Activated CD4-positive, alpha-beta memory T cell treated with anti-CD3 and anti-CD28 coated beads for 36 hours (primary cell): ENCODE results near the gene SLC37A1. TPM values are rescaled to one million over a fixed set of nuclear protein-coding genes. Genes with fewer than 3 reads are reported as not detected.

Experiments
- CTCF ChIA-PET: fragments of 350-600 bp; sonication (Branson Sonifier 250); formaldehyde crosslinking; loops from one replicate; lab custom pipeline; 2021; ENCODE audit warnings: antibody characterized with exemption, inconsistent platforms; lab: Charles Lee
- POLR2A ChIA-PET: fragments of 350-600 bp; sonication (Branson Sonifier 250); formaldehyde crosslinking; loops from one replicate; lab custom pipeline; 2021; ENCODE audit warnings: antibody characterized with exemption; lab: Charles Lee
- DNase-seq: peaks from one replicate; pipeline ENCODE4 v3.0.0-alpha.2; 2020
- H3K27ac Mint-ChIP-seq: one replicate; pipeline ENCODE4 v1.8.0; 2021; ENCODE audit warnings: mixed read lengths
- H3K27me3 Mint-ChIP-seq: one replicate; pipeline ENCODE4 v1.8.0; 2021; ENCODE audit warnings: mixed read lengths
- H3K36me3 Mint-ChIP-seq: one replicate; pipeline ENCODE4 v1.8.0; 2021; ENCODE audit warnings: mixed read lengths
- H3K4me1 Mint-ChIP-seq: one replicate; pipeline ENCODE4 v1.8.0; 2021; ENCODE audit warnings: low read depth, mixed read lengths
- H3K4me3 Mint-ChIP-seq: one replicate; pipeline ENCODE4 v1.8.0; 2021; ENCODE audit warnings: mild to moderate bottlenecking, mixed read lengths
- H3K9me3 Mint-ChIP-seq: one replicate; pipeline ENCODE4 v1.8.0; 2021; ENCODE audit warnings: mixed read lengths
- intact Hi-C: fragments of 100-400 bp; cut with micrococcal nuclease; formaldehyde crosslinking; loops from one replicate; pipeline ENCODE4 v1.15.1; 2023
- total RNA-seq, 2 experiments: library from RNA; stranded (reverse); gene quantifications; one replicate each; pipeline ENCODE4 v1.2.3, GENCODE V29; 2021

The SLC37A1 gene
- total RNA-seq, 2 experiments from 2014 or later: 21.1 to 21.2 TPM

- POLR2A ChIA-PET: no interaction called here
- intact Hi-C loops: no loop called here
- H3K27ac Mint-ChIP-seq: no peak overlapping the region
- peak; percentile 6 for DNase-seq
- H3K27me3 Mint-ChIP-seq: no peaks in the 10 kb centered on the region
- peaks cover 26% of the 10 kb centered on the region for H3K36me3 Mint-ChIP-seq
- no peak overlapping the region for H3K4me3 Mint-ChIP-seq
- H3K9me3 Mint-ChIP-seq: no peaks in the 10 kb centered on the region
- H3K4me1 Mint-ChIP-seq: no peaks in the 10 kb centered on the region
- CTCF ChIA-PET: no interaction called here
Observed at GRCh38 chr21:42568866-42569731, 55.4 kb downstream of the SLC37A1 start.

DNA sequence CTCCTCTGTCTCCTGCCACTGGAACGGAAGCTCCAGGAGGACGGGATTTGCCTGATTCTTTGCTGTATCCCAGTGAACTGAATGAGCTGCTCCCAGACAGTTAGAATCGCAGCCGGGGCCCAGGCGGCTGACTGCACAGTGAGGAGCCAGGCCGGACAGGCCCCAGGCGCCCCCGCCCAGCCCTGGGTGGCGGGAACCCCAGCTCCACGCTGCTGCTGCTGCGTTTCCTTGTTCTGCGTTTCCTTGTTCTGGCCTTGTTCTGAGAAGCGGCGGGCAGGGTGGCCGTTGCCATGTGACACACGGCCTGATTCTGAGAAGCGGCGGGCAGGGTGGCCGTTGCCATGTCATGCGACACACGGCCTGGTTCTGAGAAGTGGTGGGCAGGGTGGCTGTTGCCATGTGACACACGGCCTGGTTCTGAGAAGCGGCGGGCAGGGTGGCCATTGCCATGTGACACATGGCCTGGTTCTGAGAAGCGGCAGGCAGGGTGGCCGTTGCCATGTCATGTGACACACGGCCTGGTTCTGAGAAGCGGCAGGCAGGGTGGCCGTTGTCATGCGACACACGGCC, 56.2 kb downstream of the SLC37A1 start:
- CTCF ChIA-PET: no interaction called here
- no peaks in the 10 kb centered on the region for H3K4me1 Mint-ChIP-seq
- H3K9me3 Mint-ChIP-seq: no peaks in the 10 kb centered on the region
- H3K27ac Mint-ChIP-seq: no peak overlapping the region
- no peaks in the 10 kb centered on the region for H3K27me3 Mint-ChIP-seq
- intact Hi-C loops: no loop called here
- peak; percentile 6 for DNase-seq
- POLR2A ChIA-PET: no interaction called here
- peaks cover 25% of the 10 kb centered on the region for H3K36me3 Mint-ChIP-seq
- no peak overlapping the region for H3K4me3 Mint-ChIP-seq

DNA sequence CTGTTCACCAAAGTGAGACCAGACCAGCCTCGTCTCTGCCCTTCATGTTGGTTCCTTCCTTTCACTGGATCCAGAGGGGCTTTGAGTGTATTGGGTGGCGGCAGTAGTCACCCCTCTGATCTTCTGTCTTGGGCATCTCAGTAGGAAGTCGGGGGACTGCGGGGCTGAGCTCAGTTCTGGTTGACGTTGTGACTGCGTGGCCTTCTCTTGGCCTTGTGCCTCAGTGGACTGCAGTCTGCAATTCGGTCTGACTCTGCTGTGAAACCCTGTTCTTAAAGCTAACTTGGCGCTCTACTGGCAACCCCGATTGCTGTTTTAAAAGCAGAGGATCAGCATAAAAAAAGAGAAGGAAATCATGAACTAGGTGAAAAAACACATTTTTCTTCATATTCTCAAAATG, 56.7 kb downstream of the SLC37A1 start:
- peak; percentile 4 for DNase-seq
- intact Hi-C loops: no loop called here
- POLR2A ChIA-PET: no interaction called here

GRCh38 chr21:42570841-42571387, 57.3 kb downstream of the SLC37A1 start:
- H3K36me3 Mint-ChIP-seq: peaks cover 29% of the 10 kb centered on the region
- H3K4me3 Mint-ChIP-seq: no peak overlapping the region
- CTCF ChIA-PET: no interaction called here
- POLR2A ChIA-PET: interaction anchor here (0.5 kb wide), 1 partner anchor 306 kb away, joined by 3 read pairs; no protein-coding TSS in a partner anchor
- H3K4me1 Mint-ChIP-seq: no peaks in the 10 kb centered on the region
- H3K27me3 Mint-ChIP-seq: no peaks in the 10 kb centered on the region
- H3K27ac Mint-ChIP-seq: no peak overlapping the region
- intact Hi-C loops: no loop called here
- H3K9me3 Mint-ChIP-seq: peaks cover 6% of the 10 kb centered on the region
- DNase-seq: peak; percentile 4

More for the DNA sequence above, 56.7 kb downstream of the SLC37A1 start:
- no peak overlapping the region for H3K27ac Mint-ChIP-seq
- no peaks in the 10 kb centered on the region for H3K27me3 Mint-ChIP-seq
- H3K9me3 Mint-ChIP-seq: peaks cover under 1% of the 10 kb centered on the region
- H3K36me3 Mint-ChIP-seq: peaks cover 26% of the 10 kb centered on the region
- no peak overlapping the region for H3K4me3 Mint-ChIP-seq
- CTCF ChIA-PET: no interaction called here
- H3K4me1 Mint-ChIP-seq: no peaks in the 10 kb centered on the region

DNA sequence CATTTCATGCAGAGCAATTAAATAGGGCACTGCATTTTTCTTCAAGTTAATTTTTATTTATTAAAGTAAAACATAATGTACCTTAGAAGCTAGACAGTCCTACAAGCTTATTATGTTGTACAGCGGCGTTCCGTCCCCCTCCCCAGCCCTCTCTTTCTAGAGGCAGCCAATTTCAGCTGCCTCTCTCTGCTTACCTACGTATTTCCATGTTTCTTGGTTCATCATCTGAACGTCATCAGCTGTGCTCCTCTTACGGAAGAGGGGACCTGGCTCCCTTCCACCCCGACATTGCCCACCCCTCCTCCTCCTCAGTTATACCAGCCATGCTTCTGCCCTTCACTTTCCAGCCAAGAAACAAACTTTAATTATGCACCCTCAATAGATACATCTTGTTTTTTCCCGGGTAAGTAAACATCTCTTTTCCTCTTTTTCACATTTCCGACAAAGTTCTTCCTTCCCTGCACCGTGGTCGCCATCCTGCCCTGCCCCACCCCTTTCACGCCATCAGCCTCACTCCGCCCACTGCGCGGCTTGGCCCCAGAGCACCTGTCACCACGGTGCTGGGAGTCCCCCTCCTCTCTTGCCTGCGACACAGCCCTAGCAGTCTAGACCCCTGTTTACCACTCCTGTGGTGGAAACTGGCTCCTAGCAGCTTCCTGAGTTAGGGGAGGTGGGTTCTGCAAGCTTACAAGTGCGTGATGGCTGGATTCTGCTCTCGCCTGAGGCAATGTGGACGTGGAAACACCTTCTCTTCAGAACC, 57.9 kb downstream of the SLC37A1 start:
- peak; percentile 5 for DNase-seq
- Mint-ChIP-seq H3K27ac (no peak overlapping the region), H3K27me3 (no peaks in the 10 kb centered on the region), H3K9me3 (peaks cover 12% of the 10 kb centered on the region), H3K4me1 (no peaks in the 10 kb centered on the region), H3K4me3 (no peak overlapping the region), H3K36me3 (peaks cover 35% of the 10 kb centered on the region)
- ChIA-PET CTCF (no interaction called here), POLR2A (interaction anchor here (0.5 kb wide), 1 partner anchor 305 kb away, joined by 3 read pairs; no protein-coding TSS in a partner anchor)
- intact Hi-C loops: no loop called here

GRCh38 chr21:42572906-42573495, 59.3 kb downstream of the SLC37A1 start:
- Mint-ChIP-seq H3K36me3 (peaks cover 44% of the 10 kb centered on the region), H3K4me1 (no peaks in the 10 kb centered on the region), H3K9me3 (peaks cover 16% of the 10 kb centered on the region), H3K27me3 (no peaks in the 10 kb centered on the region), H3K4me3 (no peak overlapping the region), H3K27ac (no peak overlapping the region)
- intact Hi-C loops: no loop called here
- peak; percentile 3 for DNase-seq
- ChIA-PET CTCF (no interaction called here), POLR2A (no interaction called here)

GRCh38 chr21:42574234-42575027, 60.8 kb downstream of the SLC37A1 start:
- CTCF ChIA-PET: no interaction called here
- H3K9me3 Mint-ChIP-seq: peaks cover 16% of the 10 kb centered on the region
- intact Hi-C loops: no loop called here
- DNase-seq: peak; percentile 8
- POLR2A ChIA-PET: no interaction called here
- peaks cover 39% of the 10 kb centered on the region for H3K36me3 Mint-ChIP-seq
- H3K27me3 Mint-ChIP-seq: no peaks in the 10 kb centered on the region
- H3K27ac Mint-ChIP-seq: no peak overlapping the region
- H3K4me3 Mint-ChIP-seq: no peak overlapping the region
- H3K4me1 Mint-ChIP-seq: no peaks in the 10 kb centered on the region

- peak; percentile 5 for DNase-seq
- intact Hi-C loops: no loop called here
- ChIA-PET CTCF (no interaction called here), POLR2A (no interaction called here)
- H3K9me3 Mint-ChIP-seq: peaks cover 16% of the 10 kb centered on the region
- H3K4me3 Mint-ChIP-seq: no peak overlapping the region
- no peaks in the 10 kb centered on the region for H3K27me3 Mint-ChIP-seq
- no peaks in the 10 kb centered on the region for H3K4me1 Mint-ChIP-seq
- peaks cover 39% of the 10 kb centered on the region for H3K36me3 Mint-ChIP-seq
- H3K27ac Mint-ChIP-seq: no peak overlapping the region
Observed at GRCh38 chr21:42575111-42575510, 61.5 kb downstream of the SLC37A1 start.

DNA sequence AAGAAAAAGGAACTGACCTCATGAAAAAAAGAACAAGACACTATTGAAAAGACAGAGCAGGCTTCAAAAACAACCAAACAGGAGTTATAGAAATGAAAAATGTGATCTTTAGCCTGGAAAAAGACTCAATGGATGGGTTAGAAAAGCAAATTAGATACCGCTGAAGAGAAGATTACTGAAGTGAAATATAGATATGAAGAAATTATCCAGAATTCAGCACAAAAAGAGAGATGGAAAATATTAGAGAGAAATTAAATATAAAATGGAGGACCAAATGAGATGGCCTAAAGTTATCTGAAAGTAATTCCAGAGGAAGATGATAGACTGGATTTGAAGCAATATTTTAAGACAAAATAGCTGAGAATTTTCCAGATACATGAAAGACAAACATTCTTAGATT, 63.0 kb downstream of the SLC37A1 start:
- H3K27ac Mint-ChIP-seq: no peak overlapping the region
- H3K4me1 Mint-ChIP-seq: no peaks in the 10 kb centered on the region
- intact Hi-C loops: no loop called here
- H3K9me3 Mint-ChIP-seq: peaks cover 16% of the 10 kb centered on the region
- H3K4me3 Mint-ChIP-seq: no peak overlapping the region
- peaks cover 33% of the 10 kb centered on the region for H3K36me3 Mint-ChIP-seq
- ChIA-PET CTCF (no interaction called here), POLR2A (no interaction called here)
- no peaks in the 10 kb centered on the region for H3K27me3 Mint-ChIP-seq
- no peak for DNase-seq

- ChIA-PET CTCF (no interaction called here), POLR2A (no interaction called here)
- peaks cover 16% of the 10 kb centered on the region for H3K9me3 Mint-ChIP-seq
- intact Hi-C loops: no loop called here
- H3K27me3 Mint-ChIP-seq: no peaks in the 10 kb centered on the region
- no peak overlapping the region for H3K4me3 Mint-ChIP-seq
- no peaks in the 10 kb centered on the region for H3K4me1 Mint-ChIP-seq
- H3K27ac Mint-ChIP-seq: no peak overlapping the region
- DNase-seq: no peak
- peaks cover 28% of the 10 kb centered on the region for H3K36me3 Mint-ChIP-seq
Observed at GRCh38 chr21:42578034-42578433, 64.4 kb downstream of the SLC37A1 start.

- no peak for DNase-seq
- CTCF ChIA-PET: no interaction called here
- intact Hi-C loops: no loop called here
- no peak overlapping the region for H3K27ac Mint-ChIP-seq
- peaks cover 16% of the 10 kb centered on the region for H3K9me3 Mint-ChIP-seq
- no peaks in the 10 kb centered on the region for H3K27me3 Mint-ChIP-seq
- H3K36me3 Mint-ChIP-seq: peaks cover 26% of the 10 kb centered on the region
- no peak overlapping the region for H3K4me3 Mint-ChIP-seq
- no peaks in the 10 kb centered on the region for H3K4me1 Mint-ChIP-seq
- POLR2A ChIA-PET: no interaction called here
Observed at GRCh38 chr21:42578761-42579415, 65.2 kb downstream of the SLC37A1 start.
